HG03060 (cell line): Measurements from ENCODE around the gene SVEP1.
A peak's percentile ranks its signal among the peaks of the same experiment; 100 is the strongest.
"Not testable (repeated sequence)": the region's sequence is repeated elsewhere in the genome, so short reads cannot be mapped to it uniquely, and the experiment has no call there.

Source experiments
- ATAC-seq: cut with Tn5 transposase; IDR thresholded peaks from one replicate; pipeline ENCODE4 v1.9.1; 2021; ENCODE audit warnings: low read depth, moderate number of reproducible peaks; ENCODE audit not compliant: unreplicated experiment

SVEP1 gene

DNA sequence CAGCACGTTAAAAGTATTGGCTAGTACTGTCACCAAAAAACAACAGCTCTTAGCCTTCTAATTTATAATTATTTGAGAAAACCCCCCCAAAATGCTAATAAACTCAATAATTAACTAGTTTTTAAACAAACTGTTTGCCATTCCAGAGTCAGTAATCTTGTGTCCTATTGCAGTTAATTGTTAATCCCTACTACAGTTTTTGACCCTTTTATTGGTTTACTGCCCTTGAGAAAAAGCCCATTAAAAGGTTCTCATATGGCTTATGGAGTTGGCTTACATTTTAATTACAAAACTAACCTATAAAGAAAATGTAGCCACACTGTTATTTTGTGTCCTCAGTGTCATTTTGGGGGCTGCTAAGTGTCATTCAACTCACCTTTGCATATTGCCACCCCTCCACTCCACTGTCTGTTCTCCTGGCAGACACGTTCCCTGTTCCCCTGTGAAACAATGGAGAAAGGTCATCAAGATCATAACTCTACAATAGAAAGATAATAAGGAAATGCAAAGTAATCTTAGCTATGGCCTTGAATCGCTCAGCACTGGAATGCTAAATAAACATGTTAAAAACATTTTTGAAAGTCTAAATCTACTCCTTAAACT, 190.3 kb downstream of the SVEP1 start:
- ATAC-seq = no peak

DNA sequence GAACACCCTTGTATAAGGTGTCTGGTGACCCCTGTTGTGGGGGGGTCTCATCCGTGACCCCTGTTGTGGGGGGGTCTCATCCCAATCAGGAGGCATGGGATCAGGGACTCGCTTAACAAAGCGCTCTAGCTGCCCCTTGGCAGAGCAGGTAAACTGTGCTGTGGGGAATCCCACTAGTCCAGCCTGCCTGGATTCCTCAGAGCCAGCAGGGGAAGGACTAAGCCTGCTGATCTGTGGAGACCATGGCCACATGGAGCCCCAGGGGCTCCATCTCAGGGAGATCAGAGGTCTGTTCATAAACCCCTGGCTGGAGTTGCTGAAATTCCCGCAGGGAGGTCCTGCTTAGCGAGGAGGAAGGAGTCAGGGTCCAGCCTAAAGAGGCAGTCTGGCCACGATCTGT, 196.1 kb downstream of the SVEP1 start:
- no peak for ATAC-seq

DNA sequence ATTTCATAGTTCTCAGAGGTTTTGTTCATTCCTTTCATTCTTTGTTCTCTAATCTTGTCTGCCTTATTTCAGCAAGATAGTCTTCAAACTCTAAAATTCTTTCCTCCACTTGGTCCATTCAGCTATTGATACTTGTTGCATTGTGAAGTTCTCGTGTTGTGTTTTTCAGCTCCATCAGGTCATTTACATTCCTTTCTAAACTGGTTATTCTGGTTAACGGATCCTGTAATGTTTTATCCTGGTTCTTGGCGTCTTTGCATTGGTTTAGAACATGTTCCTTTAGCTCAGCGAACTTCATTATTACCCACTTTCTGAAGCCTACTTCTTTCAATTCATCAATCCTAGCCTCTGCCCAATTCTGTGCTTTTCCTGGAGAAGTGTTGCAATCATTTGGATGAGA, 196.8 kb downstream of the SVEP1 start:
- ATAC-seq = no peak

- no peak for ATAC-seq
Observed at GRCh38 chr9:110371411-110372007, 208.0 kb downstream of the SVEP1 start.

DNA sequence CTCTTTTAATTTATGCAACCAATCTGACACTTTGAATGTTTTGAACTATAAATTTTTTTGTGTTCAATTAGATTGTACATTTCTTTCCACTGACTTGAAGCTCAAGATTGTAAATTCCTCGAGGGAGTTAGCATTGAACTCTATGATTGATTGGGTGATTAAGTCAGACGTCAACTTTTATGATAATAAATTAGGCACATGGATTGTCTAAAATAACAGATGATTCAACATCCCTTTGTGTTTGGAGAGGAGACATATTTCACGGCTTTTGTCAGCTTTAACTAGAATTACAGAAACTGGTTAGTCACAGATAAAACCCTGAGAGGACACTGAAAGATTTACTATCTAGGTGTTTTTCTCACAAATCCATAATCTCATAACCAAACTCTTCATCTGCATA, 209.2 kb downstream of the SVEP1 start:
- no peak for ATAC-seq

DNA sequence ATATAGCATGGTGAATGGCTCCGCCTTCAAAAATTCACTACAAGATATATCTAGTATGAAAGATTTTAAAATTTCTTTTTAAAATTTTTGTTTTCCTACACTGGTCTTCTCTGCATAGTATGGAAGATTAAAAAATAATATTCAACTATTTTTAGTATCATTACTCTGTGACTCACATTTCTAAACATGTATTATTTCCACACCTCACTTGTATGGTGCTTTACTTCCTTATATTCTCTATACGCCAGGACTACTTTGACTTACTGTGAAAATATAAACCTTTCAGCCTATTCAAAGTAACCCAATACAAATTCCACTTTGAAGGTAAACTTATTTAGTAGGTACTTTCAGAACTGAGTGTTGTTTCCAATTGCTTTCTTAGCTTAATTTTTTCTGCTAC, 215.1 kb downstream of the SVEP1 start:
- ATAC-seq = no peak

DNA sequence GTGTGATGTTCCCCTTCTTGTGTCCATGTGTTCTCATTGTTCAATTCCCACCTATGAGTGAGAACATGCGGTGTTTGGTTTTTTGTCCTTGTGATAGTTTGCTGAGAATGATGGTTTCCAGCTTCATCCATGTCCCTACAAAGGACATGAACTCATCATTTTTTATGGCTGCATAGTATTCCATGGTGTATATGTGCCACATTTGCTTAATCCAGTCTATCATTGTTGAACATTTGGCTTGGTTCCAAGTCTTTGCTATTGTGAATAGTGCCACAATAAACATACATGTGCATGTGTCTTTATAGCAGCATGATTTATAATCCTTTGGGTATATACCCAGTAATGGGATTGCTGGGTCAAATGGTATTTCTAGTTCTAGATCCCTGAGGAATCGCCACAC, 220.5 kb downstream of the SVEP1 start:
- not testable (repeated sequence) for ATAC-seq

DNA sequence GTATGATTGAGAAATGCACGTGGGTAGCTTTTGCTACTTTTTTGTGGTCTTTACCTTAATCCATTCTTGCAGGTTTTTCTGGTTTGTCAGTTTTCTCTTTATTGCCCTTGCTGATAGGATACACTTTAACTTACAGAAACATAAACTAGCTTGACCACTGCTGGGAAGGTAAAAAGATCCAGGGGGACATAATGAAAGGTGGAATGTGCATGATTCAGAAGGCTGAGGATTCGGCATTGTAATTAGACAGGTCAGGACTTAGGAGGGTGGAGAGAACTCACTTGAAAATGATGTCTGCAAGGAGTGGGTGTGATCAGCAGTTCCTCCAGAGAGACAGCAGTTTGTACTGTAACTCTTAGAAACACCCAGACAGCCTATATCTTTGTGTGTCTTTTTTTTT, 222.0 kb downstream of the SVEP1 start:
- no peak for ATAC-seq

DNA sequence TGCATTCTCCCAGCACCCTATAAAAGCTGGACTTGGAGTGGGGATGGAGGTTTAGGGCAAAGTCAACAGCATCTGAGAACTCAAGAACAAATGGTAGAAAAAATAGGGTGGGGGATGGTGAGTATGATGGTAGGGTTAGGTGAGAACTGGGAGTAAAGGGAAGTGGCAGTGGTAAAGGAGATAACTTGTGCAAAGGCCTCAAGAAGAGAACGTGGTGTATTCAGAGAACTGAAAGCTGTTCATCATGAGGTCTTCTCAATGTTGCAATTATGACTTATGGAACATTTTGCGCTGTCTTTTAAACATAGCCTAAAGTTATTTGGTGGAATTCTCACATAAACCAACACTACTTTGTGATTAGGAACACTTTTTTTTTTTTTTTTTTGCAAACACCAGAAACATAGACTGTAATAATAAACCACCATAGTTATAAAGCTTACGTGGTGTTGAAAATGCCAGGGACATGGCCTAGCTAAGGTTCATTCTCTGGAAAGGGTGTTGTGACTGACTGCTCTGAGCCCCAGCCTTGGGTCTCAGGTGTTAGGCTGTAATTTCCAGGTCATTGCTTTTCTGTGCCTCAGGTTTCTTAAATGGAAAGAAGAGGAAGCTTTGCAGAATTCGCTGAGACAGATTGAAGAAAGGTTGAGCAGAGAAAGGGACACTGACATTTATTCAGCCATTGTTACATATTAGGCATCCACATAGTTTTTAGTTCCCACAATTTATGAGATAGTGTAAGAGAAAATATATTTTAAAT, 222.7 kb downstream of the SVEP1 start:
- ATAC-seq = no peak

DNA sequence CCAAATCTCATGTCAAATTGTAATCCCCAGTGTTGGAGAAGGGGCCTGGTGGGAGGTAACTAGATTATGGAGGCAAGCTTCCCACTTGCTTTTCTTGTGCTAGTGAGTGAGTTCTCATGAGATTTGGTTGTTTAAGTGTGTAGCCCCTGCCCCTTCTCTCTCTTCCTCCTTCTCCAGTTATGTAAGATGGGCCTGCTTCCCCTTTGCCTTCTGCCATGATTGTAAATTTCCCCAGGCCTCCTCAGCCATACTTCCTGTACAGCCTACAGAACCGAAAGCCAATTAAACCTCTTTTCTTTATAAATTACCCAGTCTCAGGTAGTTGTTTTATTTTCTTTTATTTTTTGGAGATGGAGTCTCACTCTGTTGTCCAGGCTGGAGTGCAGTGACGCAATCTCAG, 223.6 kb downstream of the SVEP1 start:
- no peak for ATAC-seq

DNA sequence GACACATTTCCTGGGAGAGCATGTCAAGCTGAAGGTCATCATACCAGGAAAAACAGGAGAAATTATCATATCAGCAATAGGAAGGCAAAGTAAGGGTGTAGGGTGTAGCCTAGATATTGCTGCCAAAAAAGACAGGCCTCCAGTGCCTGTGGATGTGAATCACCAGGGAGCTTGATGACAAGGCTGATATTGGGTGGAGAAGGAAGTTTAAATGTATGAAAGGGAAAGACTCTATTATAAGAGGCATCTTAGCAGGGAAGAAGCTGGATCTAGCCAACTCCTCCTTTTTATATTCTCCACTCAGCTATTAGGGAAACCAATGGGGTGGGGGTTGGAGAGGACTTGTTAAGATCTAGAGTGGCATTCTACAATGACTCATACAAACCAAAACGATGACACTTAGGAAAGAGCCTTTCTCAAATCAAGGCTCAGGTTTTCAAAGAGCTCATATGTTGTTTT, 228.5 kb downstream of the SVEP1 start:
- ATAC-seq = no peak

DNA sequence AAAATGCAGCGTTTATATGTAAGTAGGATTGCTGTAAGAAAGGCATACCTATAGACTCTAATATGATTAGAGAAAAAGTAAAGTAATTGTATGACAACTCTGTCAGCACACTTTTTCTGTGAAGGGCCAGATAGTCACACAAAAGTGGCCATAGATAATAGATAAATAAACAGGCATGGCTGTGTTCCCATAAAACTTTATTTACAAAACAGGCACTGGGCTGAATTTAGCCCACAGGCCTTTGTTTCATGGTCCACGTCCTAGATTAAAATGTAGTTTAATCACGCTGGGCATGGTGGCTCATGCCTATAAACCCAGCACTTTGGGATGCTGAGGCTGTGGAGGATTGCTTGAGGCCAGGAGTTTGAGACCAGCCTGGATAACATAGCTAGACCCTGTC, 233.2 kb downstream of the SVEP1 start:
- ATAC-seq = no peak

DNA sequence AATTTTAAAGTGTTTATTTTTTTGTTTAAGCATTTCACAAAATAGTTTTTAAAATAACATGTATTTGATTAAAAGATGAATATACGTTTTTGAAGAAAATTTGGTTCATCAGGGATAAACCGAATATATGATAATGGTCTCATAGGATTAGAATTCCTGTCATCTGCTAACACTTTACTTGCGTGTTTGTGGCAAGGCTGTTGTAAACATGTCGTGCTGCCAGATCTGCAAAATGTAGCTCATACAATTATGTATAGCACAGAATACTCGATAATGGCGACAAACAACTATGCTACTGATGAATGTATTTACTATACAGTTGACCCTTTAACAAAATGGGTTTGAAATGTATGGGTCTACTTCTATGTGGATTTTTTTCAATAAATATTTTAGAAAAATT, 234.7 kb downstream of the SVEP1 start:
- no peak for ATAC-seq

DNA sequence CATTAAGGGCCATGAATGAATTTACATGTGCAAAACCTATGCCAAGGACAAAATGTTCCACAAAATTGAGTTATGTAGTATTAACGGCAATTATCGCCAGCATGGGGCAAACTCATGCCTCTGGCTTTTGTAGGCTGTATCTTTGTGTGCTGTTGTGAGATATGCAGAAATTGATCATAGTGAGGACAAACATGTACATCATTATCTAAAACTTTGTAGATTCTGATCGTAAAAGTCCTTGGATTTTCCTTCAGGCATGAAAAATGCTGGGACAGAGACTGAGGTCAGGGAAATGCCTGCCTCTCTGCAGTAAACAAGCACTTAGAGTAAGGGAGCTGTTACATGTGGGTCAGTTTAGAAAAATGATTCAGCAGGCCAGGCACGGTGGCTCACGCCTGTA, 236.0 kb downstream of the SVEP1 start:
- no peak for ATAC-seq

DNA sequence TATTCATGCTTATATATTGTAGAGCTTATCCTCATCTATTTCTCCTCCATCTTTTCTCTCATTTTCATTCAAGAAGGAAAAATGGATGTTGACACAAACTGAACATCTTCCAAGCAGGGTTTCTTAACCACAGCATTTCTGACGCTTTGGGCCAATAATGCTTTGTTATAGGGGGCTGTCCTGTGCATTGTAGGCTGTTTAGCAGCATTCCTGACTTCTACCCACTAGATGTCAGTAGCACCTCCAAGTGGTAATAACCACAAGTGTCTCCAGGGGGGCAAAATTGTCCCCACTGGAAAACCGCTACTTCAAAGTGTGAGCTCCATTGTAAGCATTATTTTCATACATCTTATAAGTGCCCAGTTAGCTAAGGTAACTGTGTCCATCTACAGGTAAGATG, 239.2 kb downstream of the SVEP1 start:
- ATAC-seq = no peak

DNA sequence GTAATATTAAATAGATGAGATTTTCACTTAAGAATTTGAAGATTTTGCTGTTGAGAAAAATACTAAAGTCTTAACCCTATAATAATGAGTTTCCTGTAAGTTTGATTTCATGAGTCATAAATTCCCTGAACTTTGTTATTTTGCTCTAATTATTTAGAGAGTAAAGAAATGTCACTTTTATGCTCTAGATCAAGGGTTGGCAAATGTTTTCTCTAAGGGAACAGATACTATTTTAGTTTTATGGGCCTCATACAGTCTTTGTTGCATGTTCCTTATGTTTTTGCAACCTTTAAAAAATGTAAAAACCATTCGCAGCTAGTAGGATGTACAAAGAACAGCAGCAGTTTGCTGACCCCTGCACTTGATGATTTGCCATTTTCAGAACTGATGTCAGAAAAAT, 241.4 kb downstream of the SVEP1 start:
- no peak for ATAC-seq

- ATAC-seq = no peak
Observed at GRCh38 chr9:110337727-110338126, 241.8 kb downstream of the SVEP1 start, which contains the start of gene TXNDC8. TSS of gene TXNDC8 (minus strand) at chr9:110337863.

GRCh38 chr9:110336363-110336762, 243.2 kb downstream of the SVEP1 start:
- no peak for ATAC-seq

DNA sequence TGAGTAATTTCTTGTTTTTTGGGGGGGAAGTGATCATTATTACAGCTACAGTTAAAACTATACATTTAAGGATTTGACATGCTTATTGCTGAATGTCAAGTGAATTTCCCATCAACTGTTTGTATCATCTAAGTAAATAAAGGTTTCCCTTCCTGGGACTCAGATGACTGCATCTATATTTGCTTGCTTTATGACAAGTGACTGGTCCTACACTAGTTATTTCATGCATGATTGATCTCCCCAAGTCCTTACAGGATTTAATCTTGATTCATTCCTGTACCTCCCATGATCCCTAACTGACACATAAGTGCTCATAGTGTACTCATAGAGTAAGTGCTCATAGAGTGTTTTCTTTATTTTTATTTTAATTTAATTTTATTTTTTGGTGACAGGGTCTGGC, 244.7 kb downstream of the SVEP1 start:
- no peak for ATAC-seq

GRCh38 chr9:110334183-110334582, 245.4 kb downstream of the SVEP1 start:
- ATAC-seq = peak; percentile 46

- no peak for ATAC-seq
Observed at GRCh38 chr9:110332766-110333165, 246.8 kb downstream of the SVEP1 start.
